AG08395 (cell line): ENCODE data around the gene MAPKAPK3.

Experiments
- DNase-seq: peaks from one replicate; pipeline ENCODE4 v3.0.0; 2012; ENCODE audit warnings: mixed read lengths, low spot score

The MAPKAPK3 gene

GRCh38 chr3:50587806-50588758 is 28.9 kb upstream of the MAPKAPK3 start:
- no peak for DNase-seq

GRCh38 chr3:50588759-50589433 is 28.1 kb upstream of the MAPKAPK3 start:
- no peak for DNase-seq

GRCh38 chr3:50591196-50591741 is 25.7 kb upstream of the MAPKAPK3 start:
- no peak for DNase-seq

- no peak for DNase-seq
Observed at GRCh38 chr3:50592568-50592967, 24.4 kb upstream of the MAPKAPK3 start.

- DNase-seq = no peak
Observed at GRCh38 chr3:50594253-50594785, 22.6 kb upstream of the MAPKAPK3 start.

- no peak for DNase-seq
Observed at GRCh38 chr3:50599115-50599715, 17.7 kb upstream of the MAPKAPK3 start.

GRCh38 chr3:50599716-50600118 is 17.2 kb upstream of the MAPKAPK3 start:
- DNase-seq = no peak

- no peak for DNase-seq
Observed at GRCh38 chr3:50600141-50600753, 16.7 kb upstream of the MAPKAPK3 start.

- DNase-seq = peak; percentile 97
Observed at GRCh38 chr3:50600841-50601591, 15.9 kb upstream of the MAPKAPK3 start.

- DNase-seq = no peak
Observed at GRCh38 chr3:50602595-50603191, 14.3 kb upstream of the MAPKAPK3 start.

GRCh38 chr3:50603261-50604109 is 13.5 kb upstream of the MAPKAPK3 start:
- no peak for DNase-seq

GRCh38 chr3:50604110-50604621 is 12.8 kb upstream of the MAPKAPK3 start:
- no peak for DNase-seq

- DNase-seq = no peak
Observed at GRCh38 chr3:50604628-50605588, 12.0 kb upstream of the MAPKAPK3 start.

GRCh38 chr3:50605901-50606326 is 11.0 kb upstream of the MAPKAPK3 start:
- no peak for DNase-seq

- DNase-seq = no peak
Observed at GRCh38 chr3:50606596-50606995, 10.4 kb upstream of the MAPKAPK3 start.

GRCh38 chr3:50607271-50608091 is 9.5 kb upstream of the MAPKAPK3 start:
- no peak for DNase-seq

GRCh38 chr3:50608278-50608677 is 8.7 kb upstream of the MAPKAPK3 start:
- DNase-seq = no peak
